ENCODE results near the gene ALDH3B2.
"Not testable (repeated sequence)": the region's sequence is repeated elsewhere in the genome, so short reads cannot be mapped to it uniquely, and the experiment has no call there.

ALDH3B2 gene

DNA sequence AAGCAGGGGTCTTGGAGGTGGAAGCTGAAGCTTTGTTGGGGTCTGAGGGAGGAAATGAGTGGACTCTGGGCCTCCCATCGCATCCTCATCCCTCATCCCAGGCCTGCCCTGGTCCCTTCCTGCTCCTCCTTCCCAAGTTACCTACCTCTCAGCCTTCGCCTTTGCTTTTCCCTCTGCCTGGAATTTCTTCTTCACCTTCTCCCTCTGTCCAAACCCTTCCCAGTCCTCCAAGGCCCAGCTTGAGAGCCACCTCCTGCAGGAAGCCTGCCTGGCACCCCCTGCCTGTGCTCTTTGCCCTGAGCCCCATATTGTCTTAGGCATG lies 42.6 kb downstream of the ALDH3B2 start:
- in situ Hi-C loops (cut with HindIII; ENCODE audit: low sequenced_read_pairs), result loop anchor here (5.0 kb wide), 1 partner anchor 60 kb away; no protein-coding TSS in a partner anchor

DNA sequence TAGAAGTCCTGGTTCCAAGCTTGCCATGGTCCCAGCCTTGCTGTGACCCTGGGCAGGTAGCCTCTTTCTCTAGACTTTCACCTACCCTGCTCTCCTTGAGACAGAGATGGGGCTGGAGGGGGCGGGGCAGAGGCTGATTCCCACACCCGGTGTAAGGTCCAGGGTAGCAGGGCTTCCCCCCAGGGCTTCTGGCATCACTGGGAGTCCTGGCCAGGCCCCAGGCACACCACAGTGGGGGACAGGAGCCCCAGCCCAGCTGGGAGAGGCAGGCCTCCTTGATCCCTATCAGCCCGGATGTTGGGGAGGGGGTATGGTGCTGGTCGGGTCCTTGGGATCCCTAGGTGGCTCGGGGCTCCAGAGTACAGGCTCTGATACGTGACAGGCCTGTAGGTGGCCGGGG lies 43.0 kb downstream of the ALDH3B2 start:
- in situ Hi-C loops (cut with HindIII; ENCODE audit: low sequenced_read_pairs), result loop anchor here (5.0 kb wide), 1 partner anchor 61 kb away; no protein-coding TSS in a partner anchor

DNA sequence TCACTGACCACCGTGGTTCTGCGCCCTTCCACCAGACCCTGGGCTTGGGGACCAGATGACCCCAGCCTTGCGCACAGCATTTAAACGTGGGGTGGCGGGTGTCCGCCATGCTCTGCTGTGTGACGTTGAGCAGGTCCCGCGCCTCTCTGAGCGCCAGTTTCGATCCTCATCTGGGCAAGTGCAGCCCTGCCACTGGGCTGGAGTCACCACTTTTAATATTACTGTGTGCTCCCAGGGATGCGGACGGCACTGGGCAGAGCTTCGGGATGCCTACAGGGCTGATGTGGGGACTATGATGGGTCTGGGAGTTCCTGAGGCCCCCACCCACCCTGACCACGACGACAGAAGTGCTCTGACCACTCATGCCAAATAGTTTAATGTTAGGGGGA lies 43.5 kb downstream of the ALDH3B2 start:
- in situ Hi-C loops (cut with HindIII; ENCODE audit: low sequenced_read_pairs), result loop anchor here (5.0 kb wide), 1 partner anchor 61 kb away; no protein-coding TSS in a partner anchor

DNA sequence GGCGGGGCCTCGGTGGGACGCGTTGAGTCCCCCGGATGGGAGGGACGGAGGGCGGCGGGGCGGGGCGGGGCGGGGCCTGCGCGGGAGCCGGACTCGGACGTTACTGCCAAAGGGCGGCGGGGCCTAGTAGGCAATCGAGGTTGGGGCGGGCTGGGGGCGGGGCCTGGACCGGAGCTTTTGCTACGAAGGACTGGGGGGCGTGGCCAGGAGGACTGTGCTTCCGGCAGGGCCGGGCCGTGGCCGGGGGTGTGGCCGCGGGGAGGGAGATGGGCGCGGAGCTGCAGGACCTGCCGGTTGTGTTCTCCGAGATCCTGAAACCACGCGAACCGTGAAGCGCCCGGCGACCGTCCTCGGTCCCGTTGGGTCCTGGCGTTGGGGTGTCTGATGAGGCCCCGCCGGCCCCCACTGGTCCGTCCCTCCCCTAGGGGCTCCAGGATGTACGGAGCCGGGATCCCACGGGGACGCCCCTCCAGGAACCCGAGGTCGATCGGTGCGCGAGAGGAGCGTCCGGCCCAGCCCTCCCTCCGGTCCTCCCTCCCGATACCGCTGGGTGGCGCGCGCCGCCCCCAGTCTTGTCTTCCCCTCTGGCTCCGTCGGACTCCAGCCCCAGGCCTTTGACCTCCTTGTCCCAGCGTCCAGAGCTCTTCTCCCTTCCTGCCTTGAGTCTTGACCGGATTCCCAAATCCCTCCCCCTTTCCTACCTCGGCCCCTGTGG lies 44.0 kb downstream of the ALDH3B2 start:
- in situ Hi-C loops (cut with HindIII; ENCODE audit: low sequenced_read_pairs), result loop anchor here (5.0 kb wide), 1 partner anchor 62 kb away; no protein-coding TSS in a partner anchor

DNA sequence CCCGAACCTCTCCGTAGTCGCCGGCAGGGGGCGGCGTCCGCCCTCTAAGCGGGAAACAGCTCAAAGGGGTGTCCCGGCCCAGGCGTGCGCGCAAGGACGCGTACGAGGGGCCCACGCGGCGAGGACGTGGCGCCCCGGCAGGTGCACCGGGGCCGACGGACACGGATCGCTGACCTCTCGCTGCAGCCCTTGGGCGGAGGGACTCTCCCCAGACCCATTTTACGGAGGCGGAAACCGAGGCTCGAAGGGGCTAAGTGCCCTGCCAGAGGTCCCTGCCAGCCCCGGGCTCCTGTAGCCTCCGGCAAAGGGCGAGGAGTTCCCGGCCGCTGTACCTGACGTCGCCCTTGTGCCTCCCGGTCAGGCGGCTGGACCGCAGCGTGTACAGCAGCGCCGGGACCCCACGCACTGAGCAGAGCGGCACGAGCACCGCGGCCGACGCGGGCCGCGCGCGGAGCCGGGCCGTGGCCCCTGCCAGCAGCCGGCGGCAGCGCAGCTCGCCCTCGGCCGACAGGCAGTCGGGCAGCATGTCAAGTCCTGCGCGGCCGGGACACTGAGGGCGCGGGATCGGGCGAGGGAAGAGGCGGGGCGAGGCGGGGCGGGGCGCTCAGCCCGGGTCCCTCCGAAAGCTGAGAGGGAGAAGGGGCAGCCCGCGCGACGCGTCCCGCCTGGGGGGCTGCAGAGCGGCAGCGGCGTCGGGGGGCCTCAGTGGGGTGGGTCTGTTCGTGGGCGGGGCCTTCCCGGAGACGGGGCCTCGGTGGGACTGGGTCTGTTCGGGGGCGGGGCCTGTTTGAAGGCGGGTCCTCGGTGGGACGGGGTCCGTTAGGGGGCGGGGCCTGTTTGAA lies 44.8 kb downstream of the ALDH3B2 start, which contains the start of gene NUDT8:
Gene NUDT8, minus strand, starts transcription at position 552 of the 842 bp plus-strand sequence. Its CDS starts 26 bp downstream, at position 526.
- in situ Hi-C loops (cut with HindIII; ENCODE audit: low sequenced_read_pairs), result loop anchor here (5.0 kb wide), 1 partner anchor 63 kb away; no protein-coding TSS in a partner anchor

DNA sequence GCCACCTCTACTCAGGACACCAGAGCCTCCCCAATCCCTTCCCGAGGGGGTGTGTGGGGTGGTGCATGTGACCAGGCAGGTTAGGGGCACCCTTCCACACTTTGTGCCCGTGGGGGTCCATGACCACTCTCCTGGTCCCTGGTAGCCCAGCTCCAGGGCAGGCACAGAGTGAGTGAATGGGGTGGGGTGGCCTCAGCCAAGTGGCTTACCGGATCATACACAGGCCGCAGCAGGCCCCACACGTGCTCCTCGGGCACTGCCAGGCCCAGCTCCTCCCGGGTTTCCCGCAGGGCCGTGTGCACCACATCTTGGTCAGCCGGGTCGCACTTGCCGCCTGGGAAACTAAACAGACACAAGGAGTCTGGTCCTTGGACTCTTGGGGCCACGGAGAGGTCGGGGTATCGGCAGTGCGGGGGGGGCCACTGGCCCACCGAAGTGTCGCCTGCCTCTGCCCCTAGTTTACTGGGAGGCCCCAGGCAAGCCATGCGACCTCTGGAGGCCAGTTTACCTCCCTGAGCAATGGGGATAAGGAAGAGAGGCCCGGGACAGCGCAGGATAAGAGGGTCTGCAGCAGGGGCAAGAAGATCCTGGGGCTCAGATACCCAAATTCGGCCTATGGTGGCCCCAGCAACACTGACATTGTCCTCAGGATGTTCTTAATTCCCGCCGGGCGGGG lies 45.6 kb downstream of the ALDH3B2 start:
- in situ Hi-C loops (cut with HindIII; ENCODE audit: low sequenced_read_pairs), result no loop called here

DNA sequence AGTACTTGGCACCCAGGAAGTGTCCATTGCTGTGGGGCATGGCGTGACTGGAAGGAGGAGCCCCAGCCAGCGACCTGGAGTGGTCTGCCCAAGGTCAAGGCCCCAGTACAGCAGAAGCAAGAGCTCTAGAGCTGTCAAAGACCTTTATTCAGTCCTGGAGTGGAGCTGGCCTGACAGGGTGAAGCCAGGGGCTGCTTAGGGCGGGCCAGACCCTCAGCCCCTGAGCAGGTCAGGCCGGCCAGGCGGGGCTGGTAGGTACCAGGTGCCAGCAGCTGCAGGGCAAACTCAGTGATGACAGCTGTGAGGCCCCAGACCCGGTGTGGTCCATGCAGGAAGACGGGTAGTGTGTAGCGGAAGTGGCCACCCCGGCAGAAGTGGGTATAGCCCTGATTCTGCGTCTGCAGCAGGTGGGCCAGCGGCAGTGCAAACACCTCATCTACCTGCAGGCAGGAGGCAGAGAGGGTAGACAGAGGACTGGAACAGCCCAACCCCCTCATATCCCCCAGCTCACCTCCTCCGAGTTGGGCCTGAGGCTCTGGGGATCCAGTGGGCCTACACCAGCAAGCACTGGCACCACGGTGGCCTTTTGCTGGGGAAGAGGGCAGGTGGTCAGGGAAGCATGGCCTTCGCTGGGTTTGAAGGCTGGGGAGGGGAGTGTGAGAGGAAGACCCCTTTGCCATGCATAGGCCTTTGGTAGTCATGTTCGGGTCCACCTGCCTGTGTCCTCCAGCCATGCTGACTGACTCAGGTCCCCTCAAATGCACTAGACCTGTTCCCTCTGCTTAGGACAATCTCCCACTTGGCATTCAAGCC lies 46.4 kb downstream of the ALDH3B2 start:
- in situ Hi-C loops (cut with HindIII; ENCODE audit: low sequenced_read_pairs), result no loop called here

DNA sequence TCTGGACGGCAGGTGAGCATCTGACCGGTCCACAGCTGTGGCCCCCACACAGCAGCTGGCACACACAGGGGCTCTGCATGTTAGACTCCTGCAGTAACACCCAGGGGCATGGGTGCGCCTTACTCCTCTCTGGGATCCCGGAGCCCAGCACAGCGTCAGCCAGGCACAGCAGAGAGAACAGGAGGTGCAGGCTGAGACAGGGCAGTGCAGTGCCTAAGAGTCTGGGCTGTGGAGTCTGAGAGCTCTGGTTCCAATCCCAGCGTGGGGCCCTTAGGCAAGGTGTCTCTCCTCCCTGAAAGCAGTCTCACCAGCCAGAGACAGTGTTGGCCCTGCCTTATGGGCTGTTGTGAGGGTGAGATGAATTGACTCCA lies 47.0 kb downstream of the ALDH3B2 start:
- in situ Hi-C loops (cut with HindIII; ENCODE audit: low sequenced_read_pairs), result no loop called here

DNA sequence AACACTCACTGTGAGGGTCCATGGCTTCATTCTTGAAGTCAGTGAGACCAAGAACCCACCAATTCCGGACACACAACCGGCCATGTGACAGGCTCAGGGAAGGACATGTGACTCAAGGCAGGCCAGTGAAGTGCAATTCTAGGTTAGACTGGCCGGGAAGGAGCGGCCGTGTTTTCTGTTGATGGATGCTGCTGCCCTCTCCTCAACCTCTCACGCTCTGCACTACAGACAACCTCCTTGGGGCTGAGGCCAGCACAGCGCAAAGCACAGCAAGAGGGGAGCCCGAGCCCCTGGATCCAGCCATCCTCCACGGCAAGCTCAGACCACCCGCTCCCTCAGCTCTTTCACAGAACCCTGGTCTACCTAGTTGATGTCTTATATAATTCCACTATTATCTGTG lies 47.5 kb downstream of the ALDH3B2 start:
- in situ Hi-C loops (cut with HindIII; ENCODE audit: low sequenced_read_pairs), result no loop called here

DNA sequence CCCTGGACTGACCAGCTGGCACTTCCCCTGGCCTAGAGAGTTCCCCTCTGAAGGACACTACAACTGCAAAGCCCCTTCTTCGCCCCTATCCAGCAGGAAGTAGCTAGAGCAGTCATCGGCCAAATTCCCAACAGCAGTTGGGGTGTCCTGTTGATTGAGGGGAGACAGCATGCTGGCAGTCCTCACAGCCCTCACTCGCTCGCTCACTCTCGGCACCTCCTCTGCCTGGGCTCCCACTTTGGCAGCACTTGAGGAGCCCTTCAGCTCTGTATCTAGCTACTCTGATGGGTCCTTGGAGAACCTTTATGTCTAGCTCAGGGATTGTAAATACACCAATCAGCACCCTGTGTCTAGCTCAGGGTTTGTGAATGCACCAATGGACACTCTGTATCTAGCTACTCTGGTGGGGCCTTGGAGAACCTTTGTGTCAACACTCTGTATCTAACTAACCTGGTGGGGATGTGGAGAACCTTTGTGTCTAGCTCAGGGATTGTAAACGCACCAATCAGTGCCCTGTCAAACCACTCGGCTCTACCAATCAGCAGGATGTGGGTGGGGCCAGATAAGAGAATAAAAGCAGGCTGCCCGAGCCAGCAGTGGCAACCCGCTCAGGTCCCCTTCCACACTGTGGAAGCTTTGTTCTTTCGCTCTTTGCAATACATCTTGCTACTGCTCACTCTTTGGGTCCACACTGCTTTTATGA lies 48.1 kb downstream of the ALDH3B2 start:
- in situ Hi-C loops (cut with HindIII; ENCODE audit: low sequenced_read_pairs), result not testable (repeated sequence)

DNA sequence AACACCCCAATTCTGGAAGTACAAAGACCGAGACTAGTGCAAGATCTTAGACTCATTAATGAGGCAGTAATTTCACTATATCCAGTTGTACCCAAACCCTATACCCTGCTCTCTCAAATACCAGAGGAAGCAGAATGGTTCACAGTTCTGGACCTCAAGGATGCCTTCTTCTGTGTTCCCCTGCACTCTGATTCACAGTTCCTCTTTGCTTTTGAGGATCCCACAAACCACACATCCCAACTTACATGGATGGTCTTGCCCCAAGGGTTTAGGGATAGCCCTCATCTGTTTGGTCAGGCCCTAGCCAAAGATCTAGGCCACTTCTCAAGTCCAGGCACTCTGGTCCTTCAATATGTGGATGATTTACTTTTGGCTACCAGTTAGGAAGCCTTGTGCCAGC lies 50.6 kb downstream of the ALDH3B2 start:
- in situ Hi-C loops (cut with HindIII; ENCODE audit: low sequenced_read_pairs), result not testable (repeated sequence)

DNA sequence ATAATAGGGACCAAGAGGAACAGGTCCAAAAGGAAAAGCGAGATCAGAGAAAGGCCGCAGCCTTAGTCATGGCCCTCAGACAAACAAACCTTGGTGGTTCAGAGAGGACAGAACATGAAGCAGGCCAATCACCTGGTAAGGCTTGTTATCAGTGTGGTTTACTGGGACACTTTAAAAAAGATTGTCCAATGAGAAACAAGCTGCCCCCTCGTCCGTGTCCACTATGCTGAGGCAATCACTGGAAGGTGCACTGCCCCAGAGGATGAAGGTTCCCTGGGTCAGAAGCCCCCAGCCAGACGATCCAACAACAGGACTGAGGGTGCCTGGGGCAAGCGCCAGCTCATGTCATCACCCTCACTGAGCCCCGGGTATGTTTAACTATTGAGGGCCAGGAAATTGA lies 51.5 kb downstream of the ALDH3B2 start:
- in situ Hi-C loops (cut with HindIII; ENCODE audit: low sequenced_read_pairs), result not testable (repeated sequence)

DNA sequence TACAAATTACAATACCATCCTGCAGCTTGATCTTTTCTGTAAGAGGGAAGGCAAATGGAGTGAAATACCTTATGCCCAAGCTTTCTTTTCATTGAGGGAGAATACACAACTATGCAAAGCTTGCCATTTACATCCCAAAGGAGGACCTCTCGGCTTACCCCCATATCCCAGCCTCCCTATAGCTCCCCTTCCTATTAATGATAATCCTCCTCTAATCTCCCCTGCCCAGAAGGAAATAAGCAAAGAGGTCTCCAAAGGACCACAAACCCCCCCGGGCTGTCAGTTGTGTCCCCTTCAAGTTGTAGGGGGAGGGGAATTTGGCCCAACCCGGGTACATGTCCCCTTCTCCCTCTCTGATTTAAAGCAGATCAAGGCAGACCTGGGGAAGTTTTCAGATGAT lies 52.5 kb downstream of the ALDH3B2 start:
- in situ Hi-C loops (cut with HindIII; ENCODE audit: low sequenced_read_pairs), result not testable (repeated sequence)

DNA sequence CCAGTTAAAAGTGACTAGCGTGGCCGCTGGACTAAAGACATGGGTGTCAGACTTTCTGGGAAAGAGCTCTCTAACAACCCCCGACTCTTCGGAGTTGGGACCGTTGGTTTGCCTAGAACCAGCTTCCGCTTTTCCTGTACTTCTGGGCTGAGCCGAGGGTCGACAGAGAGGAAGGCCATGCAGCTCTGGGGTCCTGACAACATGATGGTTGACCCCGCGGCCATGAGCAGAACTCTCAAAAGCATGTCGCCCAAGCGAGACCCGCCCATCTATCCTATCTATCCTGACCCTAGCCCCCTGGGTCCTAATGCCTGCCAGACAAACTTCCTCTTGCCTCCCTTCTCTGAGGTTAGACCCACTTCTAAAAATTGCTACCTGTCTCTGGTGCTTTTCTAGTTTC lies 53.8 kb downstream of the ALDH3B2 start:
- in situ Hi-C loops (cut with HindIII; ENCODE audit: low sequenced_read_pairs), result not testable (repeated sequence)

DNA sequence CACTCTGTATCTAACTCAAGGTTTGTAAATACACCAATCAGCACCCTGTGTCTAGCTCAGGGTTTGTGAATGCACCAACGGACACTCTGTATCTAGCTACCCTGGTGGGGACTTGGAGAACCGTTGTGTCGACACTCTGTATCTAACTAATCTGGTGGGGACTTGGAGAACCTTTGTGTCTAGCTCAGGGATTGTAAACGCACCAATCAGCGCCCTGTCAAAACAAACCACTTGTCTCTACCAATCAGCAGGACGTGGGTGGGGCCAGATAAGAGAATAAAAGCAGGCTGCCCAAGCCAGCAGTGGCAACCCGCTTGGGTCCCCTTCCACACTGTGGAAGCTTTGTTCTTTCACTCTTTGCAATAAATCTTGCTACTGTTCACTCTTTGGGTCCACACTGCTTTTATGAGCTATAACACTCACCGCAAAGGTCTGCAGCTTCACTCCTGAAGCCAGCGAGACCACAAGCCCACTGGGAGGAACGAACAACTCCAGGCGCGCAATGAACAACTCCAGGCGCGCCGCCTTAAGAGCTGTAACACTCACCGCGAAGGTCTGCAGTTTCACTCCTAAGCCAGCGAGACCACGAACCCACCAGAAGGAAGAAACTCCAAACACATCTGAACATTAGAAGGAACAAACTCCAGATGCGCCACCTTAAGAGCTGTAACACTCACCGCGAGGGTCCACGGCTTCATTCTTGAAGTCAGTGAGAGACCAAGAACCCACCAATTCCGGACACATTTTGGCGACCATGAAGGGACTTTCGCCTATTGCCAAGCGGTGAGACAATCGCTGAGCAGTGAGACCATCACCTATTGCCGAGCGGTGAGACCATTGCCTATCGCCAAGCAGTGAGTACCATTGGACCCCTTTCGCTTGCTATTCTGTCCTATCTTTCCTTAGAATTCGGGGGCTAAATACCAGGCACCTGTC lies 54.5 kb downstream of the ALDH3B2 start:
- in situ Hi-C loops (cut with HindIII; ENCODE audit: low sequenced_read_pairs), result not testable (repeated sequence)

DNA sequence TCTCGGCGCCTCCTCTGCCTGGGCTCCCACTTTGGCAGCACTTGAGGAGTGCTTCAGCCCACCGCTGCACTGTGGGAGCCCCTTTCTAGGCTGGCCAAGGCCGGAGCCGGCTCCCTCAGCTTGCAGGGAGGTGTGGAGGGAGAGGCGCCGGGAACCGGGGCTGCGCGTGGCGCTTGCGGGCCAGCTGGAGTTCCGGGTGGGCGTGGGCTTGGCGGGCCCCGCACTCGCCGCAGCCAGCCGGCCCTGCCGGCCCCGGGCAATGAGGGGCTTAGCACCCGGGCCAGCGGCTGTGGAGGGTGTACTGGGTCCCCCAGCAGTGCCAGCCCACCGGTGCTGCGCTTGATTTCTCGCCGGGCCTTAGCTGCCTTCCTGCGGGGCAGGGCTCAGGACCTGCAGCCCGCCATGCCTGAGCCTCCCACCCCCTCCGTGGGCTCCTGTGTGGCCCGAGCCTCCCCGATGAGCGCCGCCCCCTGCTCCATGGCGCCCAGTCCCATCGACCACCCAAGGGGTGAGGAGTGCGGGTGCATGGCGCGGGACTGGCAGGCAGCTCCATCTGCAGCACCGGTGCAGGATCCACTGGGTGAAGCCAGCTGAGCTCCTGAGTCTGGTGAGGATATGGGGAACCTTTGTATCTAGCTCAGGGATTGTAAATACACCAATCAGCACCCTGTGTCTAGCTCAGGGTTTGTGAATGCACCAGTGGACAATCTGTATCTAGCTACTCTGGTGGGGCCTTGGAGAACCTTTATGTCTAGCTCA lies 55.3 kb downstream of the ALDH3B2 start:
- in situ Hi-C loops (cut with HindIII; ENCODE audit: low sequenced_read_pairs), result not testable (repeated sequence)

DNA sequence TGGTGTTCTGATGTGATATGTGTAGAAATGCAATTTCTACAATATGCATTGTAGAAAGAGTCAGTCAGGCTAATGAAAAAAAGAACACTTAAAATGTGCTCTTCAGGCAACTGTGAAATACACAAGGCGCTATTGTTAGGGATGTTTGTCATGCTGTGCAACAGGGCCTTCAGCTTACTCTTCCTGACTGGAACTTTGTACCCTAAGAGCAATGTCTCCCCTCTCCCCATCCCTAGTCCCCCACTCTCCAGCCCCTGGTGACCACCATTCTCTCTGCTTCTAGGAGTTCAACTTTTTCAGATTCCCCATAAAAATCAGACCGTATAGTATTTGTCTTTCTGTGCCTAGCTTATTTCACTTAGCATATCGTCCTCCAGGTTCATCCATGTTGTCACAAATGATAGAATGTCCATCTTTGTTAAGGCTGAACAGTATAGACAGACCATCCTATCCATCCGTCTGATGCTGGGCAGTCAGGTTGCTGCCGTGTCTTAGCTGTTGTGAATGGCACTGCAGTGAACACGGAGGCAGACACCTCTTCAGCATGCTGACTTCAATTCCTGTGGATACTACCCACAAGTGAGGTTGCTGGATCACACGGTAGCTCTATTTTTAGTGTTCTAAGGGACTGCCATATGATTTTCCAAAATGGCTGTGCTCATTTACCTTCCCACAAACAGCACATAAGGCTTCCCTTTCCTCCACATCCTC lies 57.0 kb downstream of the ALDH3B2 start:
- in situ Hi-C loops (cut with HindIII; ENCODE audit: low sequenced_read_pairs), result no loop called here
